AG10803 (cell line): ENCODE data around the gene RABGAP1L.
"Not testable (repeated sequence)": the region's sequence is repeated elsewhere in the genome, so short reads cannot be mapped to it uniquely, and the experiment has no call there.

Source experiments
- DNase-seq: peaks from one replicate; pipeline ENCODE4 v3.0.0; 2010; ENCODE audit warnings: low read depth
- H3K4me3 ChIP-seq: 2 replicates; pipeline ENCODE4 v1.5.1; 2011; ENCODE audit warnings: mild to moderate bottlenecking, low read length, control low read depth
- TF ChIP-seq, protein P1 (sequence below): conservative IDR thresholded peaks from 2 replicates; pipeline ENCODE4 v1.5.1; 2011; ENCODE audit warnings: mild to moderate bottlenecking, low read length, control low read depth, inconsistent platforms

Gene RABGAP1L

DNA sequence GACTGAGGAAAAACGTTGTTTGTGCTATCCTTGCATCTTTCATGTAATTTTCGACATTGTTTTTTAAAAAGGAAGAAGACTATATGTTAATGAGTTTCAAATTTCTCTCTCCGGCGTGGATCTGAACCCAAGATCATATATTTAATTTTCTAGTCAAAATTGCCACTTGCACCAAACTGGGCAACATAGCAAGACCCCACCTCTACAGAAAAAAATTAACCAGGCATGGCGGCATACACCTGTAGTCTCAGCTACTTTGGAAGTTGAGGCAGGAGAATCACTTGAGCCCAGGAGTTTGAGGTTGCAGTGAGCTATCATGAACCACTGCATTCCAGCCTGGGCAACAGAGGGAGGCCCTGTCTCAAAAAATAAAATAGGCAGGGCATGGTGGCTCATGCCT, 16.5 kb upstream of the RABGAP1L start:
- TF ChIP-seq, protein P1, sequence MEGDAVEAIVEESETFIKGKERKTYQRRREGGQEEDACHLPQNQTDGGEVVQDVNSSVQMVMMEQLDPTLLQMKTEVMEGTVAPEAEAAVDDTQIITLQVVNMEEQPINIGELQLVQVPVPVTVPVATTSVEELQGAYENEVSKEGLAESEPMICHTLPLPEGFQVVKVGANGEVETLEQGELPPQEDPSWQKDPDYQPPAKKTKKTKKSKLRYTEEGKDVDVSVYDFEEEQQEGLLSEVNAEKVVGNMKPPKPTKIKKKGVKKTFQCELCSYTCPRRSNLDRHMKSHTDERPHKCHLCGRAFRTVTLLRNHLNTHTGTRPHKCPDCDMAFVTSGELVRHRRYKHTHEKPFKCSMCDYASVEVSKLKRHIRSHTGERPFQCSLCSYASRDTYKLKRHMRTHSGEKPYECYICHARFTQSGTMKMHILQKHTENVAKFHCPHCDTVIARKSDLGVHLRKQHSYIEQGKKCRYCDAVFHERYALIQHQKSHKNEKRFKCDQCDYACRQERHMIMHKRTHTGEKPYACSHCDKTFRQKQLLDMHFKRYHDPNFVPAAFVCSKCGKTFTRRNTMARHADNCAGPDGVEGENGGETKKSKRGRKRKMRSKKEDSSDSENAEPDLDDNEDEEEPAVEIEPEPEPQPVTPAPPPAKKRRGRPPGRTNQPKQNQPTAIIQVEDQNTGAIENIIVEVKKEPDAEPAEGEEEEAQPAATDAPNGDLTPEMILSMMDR: no peak
- no peak for DNase-seq
- H3K4me3 ChIP-seq: no peak overlapping the region

GRCh38 chr1:174143727-174144396, 15.5 kb upstream of the RABGAP1L start:
- DNase-seq, H3K4me3 ChIP-seq: not testable (repeated sequence)

DNA sequence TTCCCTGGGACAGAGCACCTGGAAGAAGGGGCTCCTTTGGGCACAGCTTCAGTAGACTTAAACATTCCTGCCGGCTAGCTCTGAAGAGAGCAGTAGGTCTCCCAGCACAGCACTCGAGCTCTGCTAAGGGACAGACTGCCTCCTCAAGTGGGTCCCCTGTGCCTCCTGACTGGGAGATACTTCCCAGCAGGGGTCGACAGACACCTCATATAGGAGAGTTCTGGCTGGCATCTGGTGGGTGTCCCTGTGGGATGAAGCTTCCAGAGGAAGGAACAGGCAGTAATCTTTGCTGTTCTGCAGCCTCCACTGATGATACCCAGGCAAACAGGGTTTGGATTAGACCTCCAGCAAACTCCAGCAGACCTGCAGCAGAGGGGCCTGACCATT, 14.9 kb upstream of the RABGAP1L start:
- not testable (repeated sequence) for H3K4me3 ChIP-seq, DNase-seq

- TF ChIP-seq, protein P1: no peak
- H3K4me3 ChIP-seq: no peak overlapping the region
- no peak for DNase-seq
Measured at GRCh38 chr1:174149216-174149615, 10.1 kb upstream of the RABGAP1L start.

DNA sequence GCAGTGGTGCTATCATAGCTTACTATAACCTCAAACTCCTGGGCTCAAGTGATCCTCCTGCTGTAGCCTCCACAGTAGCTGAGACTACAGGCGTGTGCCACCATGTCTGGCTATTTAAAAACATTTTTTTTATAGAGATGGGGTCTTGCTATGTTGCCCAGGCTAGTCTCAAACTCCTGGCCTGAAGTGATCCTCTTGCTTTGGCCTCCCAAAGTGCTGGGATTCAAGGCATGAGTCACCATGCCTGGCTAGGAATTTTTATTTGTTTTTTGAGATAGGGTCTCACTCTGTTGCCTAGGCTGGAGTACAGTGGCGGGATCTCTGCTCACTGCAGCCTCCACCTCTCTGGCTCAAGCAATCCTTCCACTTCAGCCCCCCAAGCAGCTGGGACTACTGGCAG, 8.8 kb upstream of the RABGAP1L start:
- TF ChIP-seq, protein P1: no peak
- no peak overlapping the region for H3K4me3 ChIP-seq
- no peak for DNase-seq

GRCh38 chr1:174152427-174152826, 6.9 kb upstream of the RABGAP1L start:
- no peak for DNase-seq
- H3K4me3 ChIP-seq: no peak overlapping the region
- TF ChIP-seq, protein P1: no peak

- no peak for DNase-seq
- H3K4me3 ChIP-seq: no peak overlapping the region
- TF ChIP-seq, protein P1: no peak
Measured at GRCh38 chr1:174153085-174153824, 6.1 kb upstream of the RABGAP1L start.

GRCh38 chr1:174153825-174154107, 5.6 kb upstream of the RABGAP1L start:
- TF ChIP-seq, protein P1: no peak
- no peak for DNase-seq
- no peak overlapping the region for H3K4me3 ChIP-seq
